K562 (cell line): Measurements from ENCODE around the gene AAK1. TPM values are rescaled to one million over a fixed set of nuclear protein-coding genes. Genes with fewer than 3 reads are reported as not detected.

ENCODE experiments used
- ATAC-seq: fragments of 200-7000 bp; cut with Tn5 transposase; 3 replicates; pipeline ENCODE4 v1.9.1; 2020; ENCODE audit warnings: moderate library complexity
- BruUV-seq: library from RNA; stranded (reverse); fragments of 400-500 nt; replicated peaks from 2 replicates; lab custom pipeline; 2021; lab: Mats Ljungman, UMichigan
- CTCF ChIA-PET: fragments of 300-600 bp; formaldehyde crosslinking; extraction: SDS; loops from one replicate; lab custom pipeline; 2021; ENCODE audit warnings: low intra/inter-chr PET ratio; lab: Yijun Ruan, JAX
- POLR2A ChIA-PET: fragments of 300-600, 350-650 bp; sonication (Branson Sonifier 250); formaldehyde crosslinking; extraction: SDS; loops from one replicate; lab custom pipeline; 2021; ENCODE audit warnings: antibody characterized with exemption, inconsistent platforms; lab: Yijun Ruan, JAX
- DNase-seq, 4 experiments: peaks; one replicate each; pipeline versions ENCODE4 v3.0.0 to v3.0.0-alpha.2; 2011 to 2018; ENCODE audit warnings: low spot score in 3 of 4, mixed read lengths in 3 of 4; ENCODE audit errors: extremely low read depth in 1 of 4
- FAIRE-seq: peaks from 2 replicates; lab custom pipeline; 2011; peaks lifted over from hg19 to GRCh38; lab: Jason Lieb, UNC
- H2AFZ ChIP-seq: 2 replicates; pipeline ENCODE4 v1.6.0; 2011; ENCODE audit warnings: low read depth, low read length, control low read depth, inconsistent platforms
- H3K27ac ChIP-seq: fragments of 200-600 bp; 3 replicates; pipeline ENCODE4 v1.8.0; 2011; ENCODE audit warnings: low read depth, mild to moderate bottlenecking, control low read depth, inconsistent platforms, low read length, moderate library complexity, mixed read lengths; ENCODE audit errors: extremely low read depth
- H3K27me3 ChIP-seq, 2 experiments: fragments of 300-600 bp in 1 of 2; 2 replicates in 1 of 2; 3 replicates in 1 of 2; pipeline versions ENCODE4 v1.6.0 to v1.8.0; 2011; ENCODE audit warnings: inconsistent platforms in 2 of 2, low read length in 2 of 2, mild to moderate bottlenecking in 1 of 2, mixed read lengths in 1 of 2, moderate library complexity in 1 of 2; ENCODE audit not compliant: control insufficient read depth in 2 of 2, insufficient read depth in 2 of 2
- H3K36me3 ChIP-seq: fragments of 300-600 bp; 3 replicates; pipeline ENCODE4 v1.8.0; 2011; ENCODE audit warnings: mild to moderate bottlenecking, low read length, inconsistent platforms; ENCODE audit not compliant: control insufficient read depth, insufficient read depth
- H3K4me1 ChIP-seq, 2 experiments: fragments of 200-600 bp in 1 of 2; replicated peaks in 1 of 2; 2 replicates in 1 of 2; 3 replicates in 1 of 2; pipeline versions ENCODE4 v1.5.1 to v1.8.0; 2011; ENCODE audit warnings: inconsistent platforms in 2 of 2, low read length in 2 of 2, mild to moderate bottlenecking in 1 of 2, mixed read lengths in 1 of 2, moderate library complexity in 1 of 2; ENCODE audit not compliant: control insufficient read depth in 2 of 2, insufficient read depth in 2 of 2
- H3K4me2 ChIP-seq: 2 replicates; pipeline ENCODE4 v1.6.1; 2011; ENCODE audit warnings: low read length, control low read depth, inconsistent platforms, mixed read lengths; ENCODE audit not compliant: insufficient read depth
- H3K4me3 ChIP-seq: fragments of 200-600 bp; sonication (generic), shearing (Covaris generic); 2 replicates; pipeline ENCODE4 v1.5.1; 2016; ENCODE audit warnings: control low read depth, inconsistent platforms
- H3K79me2 ChIP-seq: fragments of 200-600 bp; 3 replicates; pipeline ENCODE4 v1.8.0; 2011; ENCODE audit warnings: low read length, inconsistent platforms; ENCODE audit not compliant: control insufficient read depth, insufficient read depth
- H3K9ac ChIP-seq, 2 experiments: 2 replicates each; pipeline versions ENCODE4 v1.6.0 to v1.6.1; 2011; ENCODE audit warnings: low read depth in 2 of 2, low read length in 2 of 2, control low read depth in 1 of 2, inconsistent platforms in 1 of 2, mild to moderate bottlenecking in 1 of 2, mixed read lengths in 1 of 2; ENCODE audit not compliant: insufficient read depth in 1 of 2
- H3K9me1 ChIP-seq: one replicate; pipeline ENCODE4 v1.6.0; 2011; ENCODE audit warnings: inconsistent platforms, mild to moderate bottlenecking, low read length, moderate library complexity; ENCODE audit not compliant: control insufficient read depth, insufficient read depth
- H3K9me3 ChIP-seq: replicated peaks from 2 replicates; pipeline ENCODE4 v1.5.1; 2011; ENCODE audit warnings: low read depth, low read length, inconsistent platforms; ENCODE audit not compliant: control insufficient read depth, insufficient read depth
- H4K20me1 ChIP-seq: replicated peaks from 2 replicates; pipeline ENCODE4 v1.6.1; 2011; ENCODE audit warnings: low read length, inconsistent platforms, mixed read lengths; ENCODE audit not compliant: control insufficient read depth, insufficient read depth
- ADNP ChIP-seq: fragments of 200-800 bp; sonication (Bioruptor generic); IDR thresholded peaks from 2 replicates; pipeline ENCODE4 v1.6.1; 2016; ENCODE audit warnings: missing genetic modification characterization, missing compliant biosample characterization
- GTF2E2 ChIP-seq: fragments of 200-800 bp; sonication (Bioruptor generic); IDR thresholded peaks from 2 replicates; pipeline ENCODE4 v1.6.1; 2016; ENCODE audit warnings: missing genetic modification characterization, missing compliant biosample characterization
- MECOM ChIP-seq: fragments of 250-450 bp; sonication (Bioruptor Pico); IDR thresholded peaks from 2 replicates; pipeline ENCODE4 v1.8.0; 2022; ENCODE audit warnings: inconsistent platforms
- NR1H2 ChIP-seq: sonication (generic); formaldehyde crosslinking; IDR thresholded peaks from 2 replicates; pipeline ENCODE4 v1.4.0; 2020; ENCODE audit warnings: mild to moderate bottlenecking, missing genetic modification reagents
- PHF8 ChIP-seq: fragments of 200-600 bp; sonication (generic); IDR thresholded peaks from 2 replicates; pipeline ENCODE4 v1.6.1; 2012; ENCODE audit warnings: mixed run types, mild to moderate bottlenecking, inconsistent platforms, low read length, moderate library complexity, borderline replicate concordance
- TAF15 ChIP-seq: fragments of 200-400 bp; formaldehyde crosslinking; IDR thresholded peaks from 2 replicates; pipeline ENCODE4 v1.6.1; 2017; ENCODE audit warnings: mild to moderate bottlenecking, low read depth, low read length, moderate library complexity
- ZNF133 ChIP-seq: fragments of 250-450 bp; sonication (Bioruptor Pico); IDR thresholded peaks from 2 replicates; pipeline ENCODE4 v1.4.0; 2020; ENCODE audit warnings: mild to moderate bottlenecking
- ZNF282 ChIP-seq: sonication (generic); formaldehyde crosslinking; IDR thresholded peaks from 2 replicates; pipeline ENCODE4 v1.8.1; 2023; ENCODE audit warnings: missing genetic modification reagents
- WGBS: fragments of 100-300 bp; shearing (Covaris generic); methylation state at CpG from one replicate; pipeline ENCODE4 v1.1.6; 2016; ENCODE audit warnings: low coverage, mixed read lengths; ENCODE audit not compliant: insufficient coverage; ENCODE audit errors: missing lambda C conversion rate; 5-methylcytosine and 5-hydroxymethylcytosine counted together
- in situ Hi-C: fragments of 300-500 bp; cut with MboI; formaldehyde crosslinking; loops from 4 replicates; pipeline ENCODE4 v1.15.0; 2018; ENCODE audit warnings: inconsistent platforms, mixed read lengths
- intact Hi-C: fragments of 100-400 bp; cut with micrococcal nuclease; formaldehyde crosslinking; loops from 2 replicates; pipeline ENCODE4 v1.14.2; 2022
- polyA plus RNA-seq, 8 experiments: library from polyadenylated mRNA; depleted of rRNA in 4 of 8; stranded (reverse) in 5 of 8; unstranded in 3 of 8; fragments of >200 nt; fragmentation: Nextera tagmentation in 2 of 8; fragmentation: Illumina TruSeq in 1 of 8; extraction: Ambion mirVana in 2 of 8; extraction: Trizol in 1 of 8; gene quantifications; 2 replicates each; pipeline versions ENCODE4 v1.2.1 to v1.2.3, GENCODE V29; 2011 to 2014; ENCODE audit warnings: inconsistent platforms in 1 of 8, missing spikeins in 1 of 8
- total RNA-seq, 7 experiments: library from RNA; depleted of rRNA in 6 of 7; stranded (reverse); fragments of >200 nt in 6 of 7; fragmentation: Illumina TruSeq in 2 of 7; extraction: Trizol in 2 of 7; gene quantifications; 2 replicates each; pipeline versions ENCODE4 v1.2.1 to v1.2.3, GENCODE V29; 2011 to 2021; ENCODE audit warnings: low replicate concordance in 1 of 7
- TF ChIP-seq, protein P1 (sequence below): fragments of 250-450 bp; sonication (Bioruptor Pico); IDR thresholded peaks from 2 replicates; pipeline ENCODE4 v1.8.0; 2022; ENCODE audit warnings: inconsistent platforms
- TF ChIP-seq, protein P2 (sequence below): fragments of 250-450 bp; sonication (Bioruptor Pico); IDR thresholded peaks from 2 replicates; pipeline ENCODE4 v1.9.0; 2021; ENCODE audit warnings: mild to moderate bottlenecking

The AAK1 gene
- total and polyA plus RNA-seq, 9 of the 15 experiments (the other 6 are each of a cell fraction or from before 2014, with no cell fraction given): 0.89 to 17.1 (median 6.0) TPM

DNA sequence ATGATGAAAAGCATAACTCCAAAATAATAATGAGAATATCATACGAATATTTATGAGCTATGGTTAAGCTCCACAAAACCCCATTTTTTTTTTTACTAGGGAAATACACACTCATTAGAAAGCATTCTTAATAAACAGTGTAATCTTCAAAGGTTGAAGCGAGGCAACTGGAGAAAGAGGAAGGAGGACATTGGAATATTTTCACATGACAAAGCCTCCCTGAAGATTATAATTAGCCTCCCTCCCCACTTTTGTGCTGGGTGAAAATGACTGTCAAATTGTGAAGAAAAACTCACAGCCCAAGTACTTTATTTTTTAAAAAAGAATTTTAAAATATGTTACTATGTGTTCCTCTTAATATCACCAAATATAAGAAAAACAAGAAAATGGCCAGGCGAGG lies 142.2 kb downstream of the AAK1 start:
- Histone ChIP-seq H3K27me3 (no peaks in the 10 kb centered on the region), H3K4me3 (no peak overlapping the region), H3K27ac (no peak overlapping the region), H3K9ac (no peak overlapping the region), H3K79me2 (no peaks in the 10 kb centered on the region), H3K4me2 (no peak overlapping the region), H4K20me1 (no peaks in the 10 kb centered on the region), H3K4me1 (no peaks in the 10 kb centered on the region), H3K9me3 (no peaks in the 10 kb centered on the region), H3K36me3 (peaks cover 7% of the 10 kb centered on the region; the same call in 1 of the 3 replicates), H2AFZ (no peak overlapping the region), H3K9me1 (no peaks in the 10 kb centered on the region)
- FAIRE-seq: no peak
- WGBS: 64% methylated on average over 3 of the region's 3 CpGs
- ChIA-PET POLR2A (no interaction called here), CTCF (no interaction called here)
- in situ Hi-C loops (no loop called here), intact Hi-C loops (no loop called here)
- BruUV-seq: no TSS peak
- ATAC-seq: no peak
- TF ChIP-seq ZNF282 (CRISPR knock-in tag) (no peak), GTF2E2 (tag) (no peak), NR1H2 (CRISPR knock-in tag) (no peak), MECOM (no peak), TAF15 (no peak), ZNF133 (CRISPR knock-in tag) (no peak), ADNP (tag) (no peak), PHF8 (no peak)
- TF ChIP-seq, protein P1, sequence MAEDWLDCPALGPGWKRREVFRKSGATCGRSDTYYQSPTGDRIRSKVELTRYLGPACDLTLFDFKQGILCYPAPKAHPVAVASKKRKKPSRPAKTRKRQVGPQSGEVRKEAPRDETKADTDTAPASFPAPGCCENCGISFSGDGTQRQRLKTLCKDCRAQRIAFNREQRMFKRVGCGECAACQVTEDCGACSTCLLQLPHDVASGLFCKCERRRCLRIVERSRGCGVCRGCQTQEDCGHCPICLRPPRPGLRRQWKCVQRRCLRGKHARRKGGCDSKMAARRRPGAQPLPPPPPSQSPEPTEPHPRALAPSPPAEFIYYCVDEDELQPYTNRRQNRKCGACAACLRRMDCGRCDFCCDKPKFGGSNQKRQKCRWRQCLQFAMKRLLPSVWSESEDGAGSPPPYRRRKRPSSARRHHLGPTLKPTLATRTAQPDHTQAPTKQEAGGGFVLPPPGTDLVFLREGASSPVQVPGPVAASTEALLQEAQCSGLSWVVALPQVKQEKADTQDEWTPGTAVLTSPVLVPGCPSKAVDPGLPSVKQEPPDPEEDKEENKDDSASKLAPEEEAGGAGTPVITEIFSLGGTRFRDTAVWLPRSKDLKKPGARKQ (CRISPR knock-in tag): no peak
- TF ChIP-seq, protein P2, sequence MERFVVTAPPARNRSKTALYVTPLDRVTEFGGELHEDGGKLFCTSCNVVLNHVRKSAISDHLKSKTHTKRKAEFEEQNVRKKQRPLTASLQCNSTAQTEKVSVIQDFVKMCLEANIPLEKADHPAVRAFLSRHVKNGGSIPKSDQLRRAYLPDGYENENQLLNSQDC (CRISPR knock-in tag): no peak
- DNase-seq: no peak
